Measurements from ENCODE around the gene ODC1.

DNA sequence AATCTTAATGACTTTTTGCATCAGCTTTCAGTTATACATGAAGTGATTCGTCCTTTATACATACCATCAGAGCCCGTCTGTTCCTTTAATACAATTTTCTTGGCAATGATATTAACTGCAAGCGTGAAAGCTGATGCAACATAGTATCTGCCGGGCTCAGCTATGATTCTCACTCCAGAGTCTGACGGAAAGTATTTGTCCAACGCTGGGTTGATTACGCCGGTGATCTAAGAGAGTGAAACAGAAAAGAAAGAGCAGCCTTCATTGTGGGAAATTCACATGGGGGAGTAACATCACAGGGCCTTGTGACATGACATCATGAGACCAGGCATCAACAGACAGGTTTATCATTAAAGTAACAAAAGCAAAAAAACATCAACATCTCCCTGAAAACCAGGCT, 6.2 kb downstream of the ODC1 start:
- TF ChIP-seq CTCF (IDR thresholded peaks at IDR 0.05 in 8 of 11, conservative IDR thresholded peaks at IDR 0.05 in 3 of 11) (no peak), POLR2A (IDR thresholded peaks at IDR 0.05) (no peak), POLR2AphosphoS5 (IDR thresholded peaks at IDR 0.05) (no peak)

Data from spleen (tissue), 7 donors.